Esophagus squamous epithelium (tissue), 4 donors: ENCODE data around the gene CAMSAP3.

Source experiments
- POLR2A ChIP-seq, 4 donors: fragments of 450-650 bp; IDR thresholded peaks; one replicate each; pipeline ENCODE4 v1.6.1; 2017; ENCODE audit warnings: antibody characterized with exemption in 4 of 4, mild to moderate bottlenecking in 4 of 4, moderate library complexity in 3 of 4
- TF ChIP-seq, protein P1 (sequence below), 6 experiments: fragments of 450-650 bp in 4 of 6; fragments of 200-600 bp in 2 of 6; sonication (generic) in 2 of 6; IDR thresholded peaks; one replicate each; pipeline ENCODE4 v1.5.1; 2016 to 2019; ENCODE audit warnings: antibody characterized with exemption in 6 of 6, mild to moderate bottlenecking in 4 of 6, moderate library complexity in 4 of 6

DNA sequence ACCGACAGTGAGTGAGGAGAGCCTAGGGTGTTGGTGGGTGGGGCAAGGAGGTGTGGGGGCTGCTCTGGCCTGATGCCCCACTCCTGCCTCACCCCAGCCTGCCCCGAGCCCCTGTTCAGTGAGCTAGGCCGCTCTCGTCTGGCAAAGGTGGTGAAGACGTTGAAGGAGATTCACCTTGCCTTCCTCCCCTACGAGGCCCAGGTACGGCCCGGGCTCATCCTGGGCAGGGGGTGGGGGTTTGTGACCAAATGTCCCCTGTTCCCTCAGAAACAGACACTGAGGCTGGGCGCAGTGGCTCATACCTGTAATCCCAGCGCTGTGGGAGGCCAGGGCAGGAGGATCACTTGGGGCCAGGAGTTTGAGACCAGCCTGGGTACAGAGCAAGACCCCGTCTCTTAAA is 45.1 kb downstream of the CAMSAP3 start:
- TF ChIP-seq, protein P1, sequence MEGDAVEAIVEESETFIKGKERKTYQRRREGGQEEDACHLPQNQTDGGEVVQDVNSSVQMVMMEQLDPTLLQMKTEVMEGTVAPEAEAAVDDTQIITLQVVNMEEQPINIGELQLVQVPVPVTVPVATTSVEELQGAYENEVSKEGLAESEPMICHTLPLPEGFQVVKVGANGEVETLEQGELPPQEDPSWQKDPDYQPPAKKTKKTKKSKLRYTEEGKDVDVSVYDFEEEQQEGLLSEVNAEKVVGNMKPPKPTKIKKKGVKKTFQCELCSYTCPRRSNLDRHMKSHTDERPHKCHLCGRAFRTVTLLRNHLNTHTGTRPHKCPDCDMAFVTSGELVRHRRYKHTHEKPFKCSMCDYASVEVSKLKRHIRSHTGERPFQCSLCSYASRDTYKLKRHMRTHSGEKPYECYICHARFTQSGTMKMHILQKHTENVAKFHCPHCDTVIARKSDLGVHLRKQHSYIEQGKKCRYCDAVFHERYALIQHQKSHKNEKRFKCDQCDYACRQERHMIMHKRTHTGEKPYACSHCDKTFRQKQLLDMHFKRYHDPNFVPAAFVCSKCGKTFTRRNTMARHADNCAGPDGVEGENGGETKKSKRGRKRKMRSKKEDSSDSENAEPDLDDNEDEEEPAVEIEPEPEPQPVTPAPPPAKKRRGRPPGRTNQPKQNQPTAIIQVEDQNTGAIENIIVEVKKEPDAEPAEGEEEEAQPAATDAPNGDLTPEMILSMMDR (IDR thresholded peaks at IDR 0.05): no peak
- no peak for TF ChIP-seq POLR2A (IDR thresholded peaks at IDR 0.05)
